Neural progenitor cell (in vitro differentiated cells): ENCODE measurements around the gene PWWP2B.

ENCODE experiments used
- EZH2 ChIP-seq: fragments of 200-600 bp; sonication (generic); IDR thresholded peaks from 2 replicates; pipeline ENCODE4 v1.6.1; 2017; ENCODE audit warnings: antibody characterized with exemption, mild to moderate bottlenecking, moderate library complexity
- TF ChIP-seq, protein P1 (sequence below): fragments of 200-600 bp; sonication (generic); IDR thresholded peaks from 2 replicates; pipeline ENCODE4 v1.5.1; 2017; ENCODE audit warnings: antibody characterized with exemption, mild to moderate bottlenecking

DNA sequence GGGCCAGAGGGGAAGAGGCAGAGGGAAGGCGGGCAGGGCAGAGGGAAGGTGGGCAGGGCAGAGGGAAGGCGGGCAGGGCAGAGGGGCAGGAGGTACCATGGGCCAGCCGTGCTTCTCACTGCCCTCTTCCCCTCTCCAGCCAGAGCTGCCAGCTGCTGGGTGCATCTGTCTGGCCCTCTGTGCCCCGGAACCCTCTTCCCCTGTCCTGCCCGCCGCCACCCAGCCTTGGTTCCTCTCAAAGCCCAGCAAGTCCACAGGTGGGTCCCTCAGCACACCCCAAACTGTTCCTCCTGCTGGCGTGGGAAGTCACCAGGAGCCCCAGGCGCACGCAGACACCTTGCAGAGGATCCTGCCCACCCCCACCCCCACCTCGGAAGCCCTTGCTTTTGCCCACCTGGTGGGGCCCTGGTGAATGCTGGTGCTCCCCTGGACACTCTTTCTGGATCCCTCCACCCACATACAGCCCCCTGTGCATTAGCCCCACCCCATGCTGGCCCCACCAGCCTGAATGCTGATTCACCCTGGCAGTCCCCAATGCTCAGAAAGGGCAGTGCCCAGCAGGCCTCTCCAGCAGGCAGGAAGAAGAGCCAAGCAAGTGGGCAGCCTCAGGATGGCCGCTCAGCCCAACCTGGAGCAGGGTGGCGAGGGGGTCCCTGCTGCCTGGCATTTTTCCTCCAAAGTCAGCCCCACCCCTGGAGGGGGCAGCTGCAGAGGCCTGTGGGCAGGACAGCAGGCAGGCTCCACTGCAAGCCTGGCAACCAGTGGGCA lies 1.9 kb upstream of the PWWP2B start:
- TF ChIP-seq EZH2, result no peak
- TF ChIP-seq, protein P1, sequence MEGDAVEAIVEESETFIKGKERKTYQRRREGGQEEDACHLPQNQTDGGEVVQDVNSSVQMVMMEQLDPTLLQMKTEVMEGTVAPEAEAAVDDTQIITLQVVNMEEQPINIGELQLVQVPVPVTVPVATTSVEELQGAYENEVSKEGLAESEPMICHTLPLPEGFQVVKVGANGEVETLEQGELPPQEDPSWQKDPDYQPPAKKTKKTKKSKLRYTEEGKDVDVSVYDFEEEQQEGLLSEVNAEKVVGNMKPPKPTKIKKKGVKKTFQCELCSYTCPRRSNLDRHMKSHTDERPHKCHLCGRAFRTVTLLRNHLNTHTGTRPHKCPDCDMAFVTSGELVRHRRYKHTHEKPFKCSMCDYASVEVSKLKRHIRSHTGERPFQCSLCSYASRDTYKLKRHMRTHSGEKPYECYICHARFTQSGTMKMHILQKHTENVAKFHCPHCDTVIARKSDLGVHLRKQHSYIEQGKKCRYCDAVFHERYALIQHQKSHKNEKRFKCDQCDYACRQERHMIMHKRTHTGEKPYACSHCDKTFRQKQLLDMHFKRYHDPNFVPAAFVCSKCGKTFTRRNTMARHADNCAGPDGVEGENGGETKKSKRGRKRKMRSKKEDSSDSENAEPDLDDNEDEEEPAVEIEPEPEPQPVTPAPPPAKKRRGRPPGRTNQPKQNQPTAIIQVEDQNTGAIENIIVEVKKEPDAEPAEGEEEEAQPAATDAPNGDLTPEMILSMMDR, result no peak
